Non-pigmented ciliary epithelial cell (primary cell): Measurements from ENCODE around the gene CEP57.
A peak's percentile ranks its signal among the peaks of the same experiment; 100 is the strongest.
"Not testable (repeated sequence)": the region's sequence is repeated elsewhere in the genome, so short reads cannot be mapped to it uniquely, and the experiment has no call there.

Source experiments
- DNase-seq: peaks from one replicate; pipeline ENCODE4 v3.0.0-alpha.2; 2010; ENCODE audit warnings: low read depth

The CEP57 gene

DNA sequence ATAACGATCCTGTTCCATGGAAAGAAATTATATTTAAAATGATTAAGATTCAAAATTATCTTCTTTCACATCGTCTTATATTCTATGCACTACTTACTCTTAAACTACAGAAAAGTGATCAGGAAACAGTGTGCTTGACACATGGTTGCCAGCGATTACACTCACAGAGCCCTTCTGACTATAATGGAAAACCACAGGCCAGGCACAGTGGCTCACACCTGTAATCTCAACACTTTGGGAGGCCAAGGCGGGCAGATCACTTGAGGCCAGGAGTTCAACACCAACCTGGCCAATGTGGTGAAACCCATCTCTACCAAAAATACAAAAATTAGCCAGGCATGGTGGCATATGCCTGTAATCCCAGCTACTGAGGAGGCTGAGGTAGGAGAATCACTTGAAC lies 69.7 kb downstream of the CEP57 start:
- DNase-seq, result not testable (repeated sequence)

DNA sequence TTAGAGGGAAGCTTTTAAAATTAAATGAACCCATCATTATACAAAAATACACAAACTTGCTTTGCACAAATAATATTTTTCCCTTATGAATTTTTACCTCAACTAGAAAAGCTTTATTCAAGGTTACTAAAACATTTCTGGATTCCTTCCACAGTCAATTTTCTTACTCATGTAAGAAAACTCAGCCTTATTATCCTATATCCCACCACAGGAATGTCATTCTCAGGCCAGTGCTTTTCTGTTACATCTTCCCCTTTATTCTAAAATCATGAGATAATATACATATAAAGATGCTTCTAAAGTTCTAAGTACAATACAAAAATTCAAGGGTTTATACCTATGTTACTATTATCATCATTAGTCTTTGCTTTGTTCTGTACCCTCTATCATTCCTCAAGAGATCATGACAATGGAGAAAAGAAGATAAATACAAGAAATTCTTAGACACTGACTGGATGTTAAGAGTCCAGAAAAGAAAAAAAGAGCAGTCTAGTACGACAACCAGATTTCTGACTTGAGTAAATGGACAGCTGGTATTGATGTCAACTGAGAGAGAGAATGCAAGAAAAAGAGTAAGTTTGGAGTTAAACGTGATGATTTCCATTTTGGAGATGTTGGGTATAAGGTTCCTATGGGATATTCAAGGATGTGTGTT lies 73.3 kb downstream of the CEP57 start:
- peak; percentile 58 for DNase-seq

DNA sequence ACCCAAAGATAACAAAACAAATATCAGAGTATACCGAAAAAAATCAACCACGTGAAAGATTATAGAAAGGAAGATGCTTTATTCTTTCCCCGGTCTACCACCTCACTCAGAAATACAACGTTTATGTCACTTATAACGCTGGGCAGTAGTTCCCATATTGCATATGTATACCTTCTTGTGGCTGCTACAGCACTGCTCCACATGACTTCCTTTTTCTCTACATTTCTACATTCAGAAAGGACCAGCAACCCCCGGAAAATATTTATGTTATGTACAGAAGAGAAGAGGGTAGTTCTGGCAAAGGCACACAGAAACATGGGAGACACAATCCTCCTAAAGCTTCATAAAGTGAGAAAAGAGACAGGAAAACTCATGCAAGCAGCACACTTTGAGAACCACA lies 76.8 kb downstream of the CEP57 start:
- no peak for DNase-seq

DNA sequence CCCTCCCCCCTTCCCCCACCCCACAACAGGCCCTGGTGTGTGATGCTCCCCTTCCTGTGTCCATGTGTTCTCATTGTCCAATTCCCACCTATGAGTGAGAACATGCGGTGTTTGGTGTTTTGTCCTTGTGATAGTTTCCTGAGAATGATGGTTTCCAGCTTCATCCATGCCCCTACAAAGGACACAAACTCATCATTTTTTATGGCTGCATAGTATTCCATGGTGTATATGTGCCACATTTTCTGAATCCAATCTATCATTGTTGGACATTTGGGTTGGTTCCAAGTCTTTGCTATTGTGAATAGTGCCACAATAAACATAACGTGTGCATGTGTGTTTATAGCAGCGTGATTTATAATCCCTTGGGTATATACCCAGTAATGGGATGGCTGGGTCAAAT lies 80.6 kb downstream of the CEP57 start:
- DNase-seq, result not testable (repeated sequence)

DNA sequence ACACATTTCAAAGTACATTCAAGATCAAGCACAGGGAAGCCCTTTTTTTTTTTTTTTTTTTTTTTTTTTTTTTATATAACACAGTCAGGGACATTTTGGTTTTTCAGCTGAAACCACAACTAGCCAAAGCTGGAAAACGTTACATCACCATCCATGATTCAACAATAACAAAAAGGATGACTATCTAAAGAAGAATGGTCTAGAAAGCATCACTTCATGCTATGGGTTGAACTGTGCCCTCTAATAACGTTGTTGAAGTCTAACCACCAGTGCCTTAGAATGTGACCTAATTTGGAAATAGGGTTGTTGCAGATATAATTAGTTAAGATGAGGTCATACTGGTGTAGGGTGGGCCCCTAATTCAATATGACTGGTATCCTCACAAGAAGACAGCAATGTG lies 87.0 kb downstream of the CEP57 start:
- peak; percentile 98 for DNase-seq
